Left forelimb (tissue), 1 donor: ENCODE measurements around the gene INPP5F.
A peak's percentile ranks its signal among the peaks of the same experiment; 100 is the strongest.

Source experiments
- DNase-seq: peaks from one replicate; pipeline ENCODE4 v3.0.0-alpha.2; 2018; ENCODE audit warnings: low spot score

The INPP5F gene

GRCh38 chr10:119817991-119818888 is 92.4 kb downstream of the INPP5F start:
- DNase-seq, result peak; percentile 88

DNA sequence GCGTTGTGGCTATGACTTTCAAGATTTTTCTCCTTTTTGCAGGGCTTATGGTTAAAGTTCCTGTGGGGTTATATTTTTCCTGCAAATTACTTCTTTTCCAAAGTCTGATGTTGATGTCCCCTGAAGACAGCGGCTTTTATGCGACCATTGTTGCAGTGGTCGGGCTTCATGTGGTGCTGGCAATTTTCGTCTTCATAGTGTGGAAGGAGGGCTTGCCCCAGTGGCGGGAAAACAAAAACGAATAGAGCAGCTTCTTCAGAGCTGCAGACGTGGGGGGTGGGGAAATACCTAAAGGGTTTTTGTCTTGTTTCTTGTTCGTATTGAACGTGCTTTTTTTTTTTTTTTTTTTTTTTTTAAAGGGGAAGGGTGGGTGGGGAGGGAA is 93.0 kb downstream of the INPP5F start:
- DNase-seq, result no peak

DNA sequence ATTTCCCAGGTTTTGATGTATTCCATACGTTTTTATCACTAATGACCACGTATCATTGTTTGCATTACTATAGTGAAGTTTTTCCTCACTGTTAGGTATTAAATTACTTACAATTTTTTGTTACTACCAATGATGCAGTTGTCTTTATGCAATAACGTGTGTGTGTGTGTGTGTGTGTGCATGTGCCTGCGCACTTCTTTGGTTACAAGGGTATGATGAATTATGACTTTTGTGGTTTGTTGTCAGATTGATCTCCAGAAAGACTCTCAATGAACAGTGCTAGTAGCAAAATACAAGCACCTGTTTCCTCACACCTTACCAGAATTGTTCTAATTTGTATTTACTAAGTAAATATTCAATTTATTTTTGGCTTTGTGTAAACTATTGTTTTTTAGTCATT is 95.3 kb downstream of the INPP5F start:
- DNase-seq, result no peak

DNA sequence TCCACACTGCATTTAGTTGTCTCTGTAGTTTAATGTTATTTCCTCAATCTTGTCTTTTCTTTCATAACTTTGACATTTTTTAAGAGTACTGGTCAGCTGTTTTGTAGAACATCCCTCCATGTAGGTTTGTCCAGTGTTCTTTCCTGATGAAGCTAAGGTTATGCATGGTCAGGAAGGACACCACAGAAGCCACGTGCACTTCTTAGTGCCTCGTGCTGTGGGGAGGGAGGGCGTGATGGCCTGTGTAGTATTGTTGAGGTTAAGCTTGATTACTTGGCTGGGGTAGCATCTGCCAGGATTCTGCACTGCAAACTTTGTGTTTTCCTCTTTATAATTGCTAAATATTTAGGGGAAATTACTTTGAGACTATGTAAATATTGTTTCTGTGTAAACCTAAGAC is 98.4 kb downstream of the INPP5F start:
- no peak for DNase-seq

GRCh38 chr10:119826771-119827170 is 100.9 kb downstream of the INPP5F start:
- no peak for DNase-seq

DNA sequence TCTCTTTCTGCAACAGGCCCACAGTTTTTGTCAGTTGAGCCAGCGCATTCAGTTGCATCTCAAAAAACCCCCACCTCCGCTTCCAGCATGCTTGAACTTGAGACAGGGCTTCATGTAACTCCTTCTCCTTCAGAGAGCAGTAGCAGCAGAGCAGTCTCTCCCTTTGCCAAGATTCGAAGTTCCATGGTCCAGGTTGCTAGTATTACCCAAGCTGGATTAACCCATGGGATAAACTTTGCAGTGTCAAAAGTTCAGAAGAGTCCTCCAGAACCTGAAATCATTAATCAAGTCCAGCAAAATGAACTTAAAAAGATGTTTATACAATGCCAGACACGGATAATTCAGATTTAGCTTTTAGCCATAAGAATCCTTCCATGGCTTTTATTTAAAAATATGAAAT is 101.6 kb downstream of the INPP5F start:
- no peak for DNase-seq

DNA sequence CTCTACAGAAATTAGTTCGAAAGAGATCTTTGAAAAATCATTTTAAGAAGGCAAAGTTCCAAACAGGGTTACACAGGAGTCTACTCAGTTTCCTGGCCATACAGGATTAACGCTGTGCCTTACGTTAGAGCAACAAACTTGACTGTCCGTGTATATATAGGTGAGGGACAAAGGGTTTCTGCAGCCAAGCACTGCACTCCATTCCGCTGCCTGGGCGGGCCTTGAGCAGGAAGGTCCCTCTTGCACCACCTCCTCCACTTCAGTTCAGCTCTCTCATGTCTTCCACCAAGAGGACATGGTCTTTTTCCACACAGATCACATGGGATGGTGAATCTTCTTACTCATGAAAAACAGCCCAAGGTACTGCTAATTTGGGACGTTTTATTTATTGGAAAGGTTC is 103.6 kb downstream of the INPP5F start:
- no peak for DNase-seq

DNA sequence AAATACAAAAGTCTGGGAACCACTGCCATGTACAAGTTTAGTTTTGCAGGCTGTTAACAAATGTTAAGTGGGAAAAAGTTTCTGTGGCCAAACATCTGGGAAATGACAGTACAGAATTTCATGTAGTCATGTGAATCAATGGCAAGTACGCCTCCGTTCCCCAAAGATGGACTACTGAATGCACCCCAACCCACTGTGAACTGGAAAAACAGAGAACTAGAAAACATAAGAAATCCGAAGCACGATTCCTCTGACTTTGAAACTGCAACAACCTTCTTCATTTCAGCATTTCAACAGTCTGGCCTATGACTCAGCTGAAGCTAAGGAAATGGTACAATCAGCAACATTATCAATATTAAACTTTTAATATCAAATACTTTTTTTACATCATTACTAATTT is 105.0 kb downstream of the INPP5F start:
- DNase-seq, result no peak

GRCh38 chr10:119831656-119832055 is 105.8 kb downstream of the INPP5F start:
- DNase-seq, result no peak

- no peak for DNase-seq
Observed at GRCh38 chr10:119832951-119833350, 107.1 kb downstream of the INPP5F start.

GRCh38 chr10:119834188-119834587 is 108.3 kb downstream of the INPP5F start:
- no peak for DNase-seq

- no peak for DNase-seq
Observed at GRCh38 chr10:119845656-119846055, 119.8 kb downstream of the INPP5F start.

DNA sequence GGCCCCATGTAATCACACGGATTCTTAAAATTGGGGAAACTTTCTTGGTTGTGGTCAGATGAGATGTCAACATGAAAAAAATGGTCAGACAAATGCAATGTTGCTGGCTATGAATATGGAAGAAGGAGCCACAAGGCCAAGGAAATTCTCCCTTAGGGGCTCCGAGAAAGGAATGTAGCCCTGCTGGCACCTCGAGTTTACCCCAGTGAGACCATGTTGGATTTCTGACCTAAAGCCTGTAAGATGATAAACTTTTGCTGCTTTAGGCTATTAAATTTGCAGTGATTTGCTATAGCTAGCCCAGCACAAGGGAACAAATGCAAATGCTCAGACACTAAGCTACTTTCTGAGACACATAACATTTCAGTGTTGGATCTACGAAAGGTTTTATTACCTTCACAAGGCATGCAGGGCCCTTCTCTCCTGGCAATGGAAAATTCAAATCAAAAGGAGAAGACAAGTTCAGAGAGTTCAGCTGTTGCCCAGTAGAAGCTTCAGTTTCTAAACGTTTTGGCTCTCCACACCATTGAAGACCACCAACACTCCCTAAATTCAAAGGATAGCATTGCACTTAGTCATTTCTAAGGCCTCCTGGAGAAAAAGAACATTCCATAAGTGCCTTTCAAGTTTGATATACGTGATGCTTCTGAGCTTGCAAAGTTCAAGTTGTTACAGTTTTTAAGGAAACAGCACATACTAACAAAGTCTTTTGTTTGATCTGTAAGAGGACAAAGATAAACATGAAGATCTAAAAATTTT is 123.4 kb downstream of the INPP5F start:
- DNase-seq, result no peak

GRCh38 chr10:119849944-119850343 is 124.1 kb downstream of the INPP5F start:
- DNase-seq, result no peak

- no peak for DNase-seq
Observed at GRCh38 chr10:119852277-119852676, 126.4 kb downstream of the INPP5F start.

DNA sequence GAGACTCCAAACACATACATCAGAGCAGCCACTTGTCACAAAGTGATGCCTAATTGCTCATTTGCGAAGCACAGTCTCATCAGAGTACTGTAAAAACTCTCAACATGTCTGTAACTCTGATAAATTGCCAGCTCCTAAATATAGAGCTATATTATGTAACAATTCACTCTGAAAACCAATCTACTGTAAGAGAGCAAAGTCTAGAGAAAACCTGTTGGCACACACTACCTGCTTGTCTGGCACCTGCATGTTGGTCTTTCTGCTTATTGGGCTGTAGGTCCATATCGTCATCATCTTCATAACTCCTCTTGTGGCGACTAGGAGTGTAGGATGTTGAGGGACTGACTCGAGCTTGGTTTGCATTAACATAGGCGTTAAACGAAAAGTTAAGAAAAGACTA is 127.0 kb downstream of the INPP5F start:
- DNase-seq, result no peak

- no peak for DNase-seq
Observed at GRCh38 chr10:119853574-119853973, 127.7 kb downstream of the INPP5F start.

DNA sequence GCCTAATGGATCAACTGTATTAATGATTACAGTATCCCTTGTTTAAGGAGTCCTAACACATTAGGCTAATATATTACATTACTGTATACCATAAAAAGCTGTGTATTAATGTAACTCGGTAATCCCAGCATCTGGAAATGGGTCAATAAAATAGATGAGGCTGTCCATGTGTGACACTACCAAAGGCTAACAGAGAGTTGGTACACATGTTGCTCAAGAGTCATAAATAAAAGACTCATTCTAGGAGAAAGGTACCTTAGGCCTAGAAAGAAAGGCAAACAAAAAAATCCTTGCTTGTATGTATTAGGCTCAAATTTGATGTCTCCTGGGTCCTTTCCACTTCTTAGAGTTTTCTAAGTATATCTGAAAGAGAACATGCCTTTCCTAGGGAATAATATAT is 132.2 kb downstream of the INPP5F start:
- DNase-seq, result no peak

- no peak for DNase-seq
Observed at GRCh38 chr10:119859420-119860258, 133.8 kb downstream of the INPP5F start.

GRCh38 chr10:119860866-119861607 is 135.2 kb downstream of the INPP5F start:
- no peak for DNase-seq

- no peak for DNase-seq
Observed at GRCh38 chr10:119862524-119862923, 136.7 kb downstream of the INPP5F start.
